Activated CD4-positive, alpha-beta T cell treated with anti-CD3 and anti-CD28 coated beads, Interleukin-2, amount 50 U/mL, for 16 hours (primary cell): ENCODE results near the gene TAOK3.
"Not testable (repeated sequence)": the region's sequence is repeated elsewhere in the genome, so short reads cannot be mapped to it uniquely, and the experiment has no call there.

Experiments
- DNase-seq: peaks from one replicate; pipeline ENCODE4 v3.0.0-alpha.2; 2020

The TAOK3 gene

GRCh38 chr12:118372541-118373495, at the start of gene TAOK3:
TSS of gene TAOK3 (minus strand) at chr12:118372907. CDS start at chr12:118255567, 117,340 bp downstream.
- DNase-seq, result peak; percentile 99

- no peak for DNase-seq
Observed at GRCh38 chr12:118420673-118421072, 48.0 kb upstream of the TAOK3 start.

DNA sequence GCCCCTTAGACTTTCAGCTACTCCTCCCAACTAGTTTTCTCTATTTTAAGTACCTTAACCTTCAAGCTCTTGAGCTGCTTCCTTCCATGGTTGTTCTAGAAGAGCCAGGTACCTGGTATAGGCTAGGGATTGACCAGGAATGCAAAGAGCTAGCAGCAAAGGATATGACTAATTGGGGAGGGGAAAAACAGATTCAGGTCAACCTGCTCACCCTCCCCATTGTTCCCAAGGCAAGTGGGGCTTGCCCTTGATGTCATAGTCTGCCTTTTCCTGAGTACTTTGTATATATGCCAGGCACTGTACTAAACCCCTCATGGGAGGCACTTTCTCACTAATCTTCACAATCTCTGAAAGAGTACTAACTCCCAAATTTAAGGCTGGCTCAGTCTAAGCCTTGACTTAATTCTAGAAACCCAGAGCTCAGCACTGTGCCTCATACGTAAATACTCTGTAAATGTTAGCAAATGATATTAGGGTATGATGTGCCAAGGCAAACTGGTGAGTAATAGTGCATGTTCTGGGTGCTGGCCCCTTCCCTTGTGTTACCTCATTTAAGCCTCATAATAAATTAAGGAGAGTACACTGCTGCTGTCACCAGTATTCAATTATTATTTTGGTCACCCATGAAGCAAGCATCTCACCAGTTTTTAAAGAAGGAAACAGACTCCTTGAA, 45.8 kb upstream of the TAOK3 start:
- DNase-seq, result no peak

- DNase-seq, result no peak
Observed at GRCh38 chr12:118417942-118418341, 45.2 kb upstream of the TAOK3 start.

- DNase-seq, result no peak
Observed at GRCh38 chr12:118409834-118410233, 37.1 kb upstream of the TAOK3 start.

DNA sequence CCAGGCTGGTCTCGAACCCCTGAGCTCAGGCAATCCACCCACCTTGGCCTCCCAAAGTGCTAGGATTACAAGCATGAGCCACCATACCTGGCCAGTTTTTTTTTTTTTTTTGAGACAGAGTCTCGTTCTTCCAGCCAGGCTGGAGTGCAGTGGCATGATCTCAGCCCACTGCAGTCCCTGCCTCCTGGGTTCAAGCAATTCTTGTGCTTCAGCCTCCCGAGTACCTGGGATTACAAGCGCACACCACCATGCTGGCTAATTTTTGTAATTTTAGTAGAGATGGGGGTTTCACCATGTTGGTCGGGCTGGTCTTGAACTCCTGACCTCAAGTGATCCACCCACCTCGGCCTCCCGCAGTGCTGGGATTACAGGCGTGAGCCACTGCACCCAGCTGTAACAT, 35.5 kb upstream of the TAOK3 start:
- DNase-seq, result not testable (repeated sequence)

DNA sequence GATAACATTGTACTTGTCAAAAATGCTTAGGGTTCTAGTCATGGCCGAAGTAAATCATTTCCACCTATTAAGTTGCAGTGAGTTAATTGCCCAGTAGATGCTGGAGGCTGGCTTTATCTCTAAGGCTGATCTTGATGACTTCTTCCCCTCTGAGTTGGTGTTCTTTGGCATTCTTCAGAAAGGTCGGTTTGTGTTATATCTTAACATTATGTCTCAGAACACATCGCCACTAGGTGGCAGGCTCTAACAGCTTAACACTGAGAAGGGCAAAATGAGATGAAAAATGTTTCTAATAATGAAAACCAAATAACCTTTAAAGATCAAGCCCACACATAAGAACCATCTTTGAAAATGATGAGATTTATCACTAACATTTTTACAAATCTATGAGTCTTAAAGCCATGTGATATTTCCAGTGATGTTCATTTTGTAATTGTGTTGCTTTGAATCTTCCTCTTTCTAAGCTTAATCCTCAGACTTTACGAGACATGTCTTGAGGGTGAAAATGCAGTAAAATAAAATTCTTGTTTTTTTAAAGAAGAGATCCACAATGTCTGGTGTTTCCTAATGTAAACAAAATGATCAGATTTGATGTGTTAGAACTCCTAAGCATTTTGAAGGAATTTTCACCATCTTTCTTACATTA, 32.3 kb upstream of the TAOK3 start:
- DNase-seq, result peak; percentile 58

- DNase-seq, result no peak
Observed at GRCh38 chr12:118402251-118402650, 29.5 kb upstream of the TAOK3 start.

- no peak for DNase-seq
Observed at GRCh38 chr12:118398940-118399339, 26.2 kb upstream of the TAOK3 start.

DNA sequence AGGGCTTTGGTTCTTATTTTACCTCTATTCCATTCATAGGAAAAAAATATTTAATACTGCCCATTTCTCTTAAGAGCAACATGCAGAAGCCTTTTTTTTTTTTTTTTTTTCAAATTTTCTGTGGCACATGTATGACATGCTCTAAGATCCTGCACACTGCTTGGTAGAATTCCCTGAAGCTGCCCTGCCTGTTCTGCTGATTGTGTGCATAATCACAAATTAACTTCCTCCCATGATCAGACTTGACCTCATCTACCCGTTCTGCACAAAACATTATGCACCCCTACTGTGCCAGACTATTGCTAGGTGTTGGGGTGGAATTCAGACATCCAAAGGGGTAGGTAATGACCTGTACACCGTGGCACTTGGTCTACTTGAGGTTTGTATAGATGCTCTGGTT, 25.8 kb upstream of the TAOK3 start:
- no peak for DNase-seq

DNA sequence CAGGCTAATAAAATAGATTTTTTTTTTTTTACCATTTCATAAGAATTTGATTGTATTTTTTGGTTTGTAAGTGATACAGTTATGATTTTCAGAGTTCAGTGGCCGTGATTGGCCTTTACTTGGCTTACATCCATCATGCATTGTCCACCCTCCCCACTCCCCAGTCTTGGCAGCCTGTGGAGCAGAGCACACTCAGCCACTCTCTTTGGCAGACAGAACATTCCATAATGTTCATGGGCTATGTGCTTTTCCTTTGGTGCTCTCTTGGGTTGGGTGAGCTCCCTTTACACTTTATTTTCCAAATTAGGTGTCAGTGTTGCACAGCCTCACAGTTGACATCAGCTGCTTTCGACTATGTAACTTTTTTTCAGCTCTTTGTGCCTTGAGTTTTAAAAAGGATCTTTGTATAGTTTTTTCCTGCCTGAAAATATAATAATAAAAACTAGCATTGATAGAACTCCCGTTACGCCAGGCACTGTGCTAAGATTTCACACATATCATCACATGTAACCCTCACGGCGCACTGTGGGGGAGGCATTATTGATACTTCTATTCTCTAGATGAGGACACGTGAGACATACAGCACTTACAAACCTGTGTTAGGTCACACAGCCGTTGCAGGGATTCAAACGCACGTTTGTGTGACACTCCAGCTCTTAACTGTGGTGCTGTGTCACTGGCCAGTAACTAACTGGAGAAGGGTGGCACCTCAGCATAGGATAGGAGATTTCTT, 25.2 kb upstream of the TAOK3 start:
- DNase-seq, result no peak

GRCh38 chr12:118391836-118392235, 19.1 kb upstream of the TAOK3 start:
- no peak for DNase-seq

DNA sequence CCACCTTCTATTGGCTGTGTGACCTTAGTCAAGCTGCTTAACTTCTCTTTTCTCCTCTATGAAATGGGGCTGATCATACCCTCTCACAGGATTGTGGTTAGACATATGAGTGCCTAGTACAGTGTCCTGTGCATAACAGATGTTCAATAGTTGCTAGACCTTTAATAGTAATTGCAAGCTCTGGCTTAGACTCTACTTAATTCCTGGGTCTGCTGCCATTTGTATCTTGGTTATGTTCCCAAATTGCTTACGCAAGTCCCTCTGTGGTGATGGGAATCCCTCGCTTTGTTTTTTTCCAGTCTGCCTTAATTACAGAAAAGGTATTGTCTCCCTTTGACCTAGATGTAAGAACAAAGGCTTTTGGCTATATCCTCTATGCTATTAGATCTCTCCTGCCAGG, 18.7 kb upstream of the TAOK3 start:
- no peak for DNase-seq

DNA sequence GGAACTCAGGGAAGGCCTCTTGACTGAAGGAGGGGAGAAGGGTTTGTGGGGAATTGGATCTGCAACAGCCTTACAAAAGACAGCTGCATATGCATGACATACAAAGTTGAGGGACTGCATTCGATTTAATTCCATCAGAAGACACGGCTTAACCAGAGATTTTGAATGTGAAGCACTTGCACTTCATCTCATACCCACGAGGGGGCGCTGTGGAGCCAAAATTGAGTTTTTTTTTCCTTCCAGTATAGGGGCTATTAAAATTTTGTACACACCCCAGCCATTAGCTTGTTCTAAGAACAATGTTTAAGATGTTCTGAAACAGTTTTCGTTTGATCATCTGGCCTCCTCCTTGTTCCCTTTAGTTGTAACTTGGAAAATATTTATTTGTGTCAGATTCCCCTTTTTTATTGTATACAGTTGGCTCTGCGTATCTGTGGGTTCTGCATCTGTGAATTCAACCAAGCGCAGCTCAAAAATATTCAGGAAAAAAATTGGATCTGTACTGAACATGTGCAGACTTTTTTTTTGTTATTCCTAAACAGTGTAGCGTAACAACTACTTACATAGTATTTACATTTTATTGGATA, 5.3 kb upstream of the TAOK3 start:
- peak; percentile 73 for DNase-seq

- DNase-seq, result no peak
Observed at GRCh38 chr12:118377021-118377883, 4.5 kb upstream of the TAOK3 start.

- peak; percentile 94 for DNase-seq
Observed at GRCh38 chr12:118376089-118377020, 3.6 kb upstream of the TAOK3 start, which contains the start of gene SUDS3. TSS of gene SUDS3 (plus strand) at chr12:118376555. CDS start at chr12:118376692, 137 bp downstream.

DNA sequence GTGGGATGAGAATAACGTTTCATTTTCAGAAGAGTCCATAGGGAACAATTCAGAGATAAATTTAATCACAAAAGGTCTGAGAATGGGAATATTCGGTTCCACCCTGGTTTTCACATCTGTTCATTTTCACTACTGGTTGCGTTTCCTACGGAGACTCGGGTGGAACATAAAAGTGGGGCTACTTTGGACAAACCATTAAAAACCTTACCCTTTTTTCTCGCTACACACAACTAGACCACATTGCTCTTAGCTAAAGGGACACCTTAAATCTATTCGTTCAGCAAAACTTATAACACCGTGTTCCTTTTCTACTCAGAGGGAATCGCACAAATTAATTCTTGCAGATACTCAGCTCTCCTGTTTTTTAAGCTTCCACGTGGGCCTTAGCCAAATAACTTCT, 2.6 kb upstream of the TAOK3 start:
- DNase-seq, result no peak

DNA sequence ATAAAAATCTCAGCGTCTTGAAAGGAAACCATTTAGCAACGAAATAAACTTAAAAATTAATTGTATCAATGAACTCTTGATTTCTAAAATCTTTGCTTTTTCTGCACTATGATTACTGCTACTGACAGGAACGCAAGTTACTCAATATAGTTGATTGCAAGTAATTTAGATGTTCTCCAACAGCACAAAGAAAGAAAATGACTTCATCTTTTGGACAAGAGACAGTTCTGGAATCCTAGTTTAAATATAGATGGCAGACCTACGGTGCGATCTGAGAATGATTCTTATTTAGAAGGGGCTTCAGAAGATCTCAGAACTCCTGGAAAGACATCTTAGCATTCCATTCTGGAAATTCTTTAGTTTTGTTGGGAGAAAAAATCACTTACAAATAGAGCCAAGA, 2.2 kb upstream of the TAOK3 start:
- no peak for DNase-seq

- DNase-seq, result no peak
Observed at GRCh38 chr12:118374126-118374725, 1.5 kb upstream of the TAOK3 start.

GRCh38 chr12:118373616-118374015, 909 bp upstream of the TAOK3 start:
- DNase-seq, result no peak
